ENCODE results near the gene KPNA6. TPM values are rescaled to one million over a fixed set of nuclear protein-coding genes. Genes with fewer than 3 reads are reported as not detected.

KPNA6 gene
- total and polyA plus RNA-seq, 2 of the 4 experiments (the other 2 are of a cell fraction), result 27.0 to 50.7 TPM

GRCh38 chr1:32198237-32199042 lies 90.6 kb downstream of the KPNA6 start:
- no peak overlapping the region for H3K9ac ChIP-seq (ENCODE audit: low read depth, low read length)
- no peak overlapping the region for H4K5ac ChIP-seq (ENCODE audit: low read depth, low read length)
- H3K56ac ChIP-seq (ENCODE audit: extremely low read depth, insufficient read depth, low read length), result no peak overlapping the region
- H2AFZ ChIP-seq (replicated peaks; ENCODE audit: low read length, poor library complexity), result no peak overlapping the region
- H4K91ac ChIP-seq (ENCODE audit: insufficient read depth, low read depth, low read length), result no peak overlapping the region
- H3K36me3 ChIP-seq (ENCODE audit: control insufficient read depth, insufficient read depth, low read length), result peaks cover 47% of the 10 kb centered on the region
- no peak for DNase-seq
- intact Hi-C loops (cut with micrococcal nuclease), result no loop called here
- H2BK120ac ChIP-seq (ENCODE audit: low read depth, low read length), result no peak overlapping the region
- 57% methylated on average over 1 of the region's 3 CpGs; no CpG with 5 or more reads in 1 of the 2 experiments for WGBS, 2 experiments (ENCODE audit: extremely low coverage in 2 of 2, insufficient read length in 1 of 2)
- no peaks in the 10 kb centered on the region for H3K9me3 ChIP-seq (ENCODE audit: control insufficient read depth, insufficient read depth, low read length)
- H3K4ac ChIP-seq (ENCODE audit: low read depth, low read length), result no peak overlapping the region
- H3K9me1 ChIP-seq (ENCODE audit: insufficient read depth, low read length), result peaks cover 16% of the 10 kb centered on the region; the same call in 1 of the 2 replicates
- 0 out of 2 replicates have a peak, but pooled peaks cover 11% of the 10 kb centered on the region for H4K20me1 ChIP-seq (ENCODE audit: insufficient read depth, low read length)
- no peak overlapping the region for H3K27ac ChIP-seq (ENCODE audit: insufficient read depth, low read length)
- H2BK20ac ChIP-seq (ENCODE audit: low read depth, low read length), result no peak overlapping the region
- no peak overlapping the region for H3K14ac ChIP-seq (replicated peaks; ENCODE audit: low read depth, low read length)
- H2BK15ac ChIP-seq (ENCODE audit: low read depth, low read length), result no peak overlapping the region
- in situ Hi-C loops (cut with MboI; ENCODE audit: low sequenced_read_pairs), result no loop called here
- H3K18ac ChIP-seq (ENCODE audit: low read depth, low read length), result no peak overlapping the region
- no peak overlapping the region for H2BK5ac ChIP-seq (ENCODE audit: low read depth, low read length, poor library complexity, severe bottlenecking)
- no peaks in the 10 kb centered on the region for H3K27me3 ChIP-seq (ENCODE audit: control insufficient read depth, insufficient read depth, low read length)
- no peak overlapping the region for H3K4me2 ChIP-seq (ENCODE audit: low read depth, low read length)
- no peak overlapping the region for H2AK9ac ChIP-seq (replicated peaks; ENCODE audit: low read depth, low read length, poor library complexity)
- no TSS peak for BruUV-seq (replicated peaks)
- H3K4me1 ChIP-seq (ENCODE audit: control insufficient read depth, insufficient read depth, low read length), result peaks cover 31% of the 10 kb centered on the region
- no peak overlapping the region for H2AK5ac ChIP-seq (ENCODE audit: low read depth, low read length)
- H4K8ac ChIP-seq (ENCODE audit: low read depth in 2 of 2, low read length in 2 of 2), result no peak overlapping the region
- dilution Hi-C loops (cut with HindIII; ENCODE audit: low sequenced_read_pairs, unreplicated experiment), result no loop called here
- no peak overlapping the region for H3K4me3 ChIP-seq (ENCODE audit: insufficient read depth, low read depth, low read length)
- H3K23ac ChIP-seq (ENCODE audit: low read depth, low read length), result no peak overlapping the region
- peaks cover 9 to 59% of the 10 kb centered on the region in 2 experiments; a peak in 3 of 4 replicates for H3K79me1 ChIP-seq (ENCODE audit: low read depth in 1 of 2, low read length in 2 of 2)
- POLR2A ChIA-PET (ENCODE audit: unreplicated experiment), result interaction anchor here (0.5 to 1.0 kb wide), 2 partner anchors 15 to 82 kb away, joined by 3 to 4 read pairs; no protein-coding TSS in a partner anchor
- CTCF ChIA-PET, result interaction anchor here (0.9 kb wide), 1 partner anchor 184 kb away, joined by 3 read pairs; no protein-coding TSS in a partner anchor
- no peak for ATAC-seq (ENCODE audit: low read depth)
- TF ChIP-seq ELK1 (IDR thresholded peaks at IDR 0.05; ENCODE audit: borderline replicate concordance, low read depth, low read length) (no peak), BHLHE40 (IDR thresholded peaks at IDR 0.05; ENCODE audit: low read depth, low read length) (no peak), RCOR1 (IDR thresholded peaks at IDR 0.05; ENCODE audit: insufficient replicate concordance, low read length) (no peak), RAD21 (IDR thresholded peaks at IDR 0.05; ENCODE audit: low read length) (no peak), RFX5 (IDR thresholded peaks at IDR 0.05; ENCODE audit: low read depth, low read length) (no peak), SMC3 (IDR thresholded peaks at IDR 0.05; ENCODE audit: low read depth, low read length) (no peak), MAZ (IDR thresholded peaks at IDR 0.05; ENCODE audit: borderline replicate concordance, low read depth, low read length) (no peak), CTCF (conservative IDR thresholded peaks at IDR 0.05; ENCODE audit: low read depth, low read length) (no peak), CHD1 (IDR thresholded peaks at IDR 0.05; ENCODE audit: low read depth, low read length) (no peak), NFE2L2 (IDR thresholded peaks at IDR 0.05; ENCODE audit: low read depth, low read length) (no peak), MAFK (IDR thresholded peaks at IDR 0.05; ENCODE audit: low read depth, low read length) (no peak), MXI1 (IDR thresholded peaks at IDR 0.05; ENCODE audit: borderline replicate concordance, low read depth, low read length) (no peak), CEBPB (IDR thresholded peaks at IDR 0.05; ENCODE audit: low read depth, low read length) (no peak), POLR2A (IDR thresholded peaks at IDR 0.05; ENCODE audit: low read depth, low read length) (no peak)

All from IMR-90 (cell line).